Upper lobe of right lung (tissue), 1 donor: ENCODE results near the gene LINC00305. TPM values are rescaled to one million over a fixed set of nuclear protein-coding genes. Genes with fewer than 3 reads are reported as not detected.

Experiments used
- ATAC-seq: fragments of 200-7000 bp; cut with Tn5 transposase; one replicate; pipeline ENCODE4 v1.9.1; 2020; ENCODE audit warnings: mild to moderate bottlenecking, moderate library complexity
- DNase-seq: peaks from one replicate; pipeline ENCODE4 v3.0.0-alpha.2; 2020
- H3K27ac ChIP-seq: fragments of 200-600 bp; one replicate; pipeline ENCODE4 v1.8.0; 2022
- H3K27me3 ChIP-seq: fragments of 200-600 bp; one replicate; pipeline ENCODE4 v1.8.0; 2022; ENCODE audit warnings: mild to moderate bottlenecking
- H3K36me3 ChIP-seq: fragments of 200-600 bp; one replicate; pipeline ENCODE4 v1.8.0; 2022
- H3K4me1 ChIP-seq: fragments of 200-600 bp; one replicate; pipeline ENCODE4 v1.8.0; 2022
- H3K4me3 ChIP-seq: fragments of 200-600 bp; one replicate; pipeline ENCODE4 v1.8.0; 2022; ENCODE audit warnings: mild to moderate bottlenecking
- H3K9me3 ChIP-seq: fragments of 200-600 bp; one replicate; pipeline ENCODE4 v1.8.0; 2022
- intact Hi-C: fragments of 100-400 bp; cut with DNase I; formaldehyde crosslinking; loops from one replicate; pipeline ENCODE4 v1.11.0; 2022
- total RNA-seq: library from RNA; stranded (reverse); fragmentation: NEBNext Ultra II Directional; extraction: Animal tissue kit (Norgen Biotek cat#: 25700); gene quantifications from one replicate; pipeline ENCODE4 v1.2.1, GENCODE V29; 2021
- TF ChIP-seq, protein P1 (sequence below): fragments of 200-600 bp; IDR thresholded peaks from one replicate; pipeline ENCODE4 v1.8.0; 2022; ENCODE audit warnings: antibody characterized with exemption
- donor health status: DM: no; HTN: yes; CAD: no; lungs with severe emphysema.

The LINC00305 gene
- total RNA-seq, 1 donor from 2014 or later: not detected

DNA sequence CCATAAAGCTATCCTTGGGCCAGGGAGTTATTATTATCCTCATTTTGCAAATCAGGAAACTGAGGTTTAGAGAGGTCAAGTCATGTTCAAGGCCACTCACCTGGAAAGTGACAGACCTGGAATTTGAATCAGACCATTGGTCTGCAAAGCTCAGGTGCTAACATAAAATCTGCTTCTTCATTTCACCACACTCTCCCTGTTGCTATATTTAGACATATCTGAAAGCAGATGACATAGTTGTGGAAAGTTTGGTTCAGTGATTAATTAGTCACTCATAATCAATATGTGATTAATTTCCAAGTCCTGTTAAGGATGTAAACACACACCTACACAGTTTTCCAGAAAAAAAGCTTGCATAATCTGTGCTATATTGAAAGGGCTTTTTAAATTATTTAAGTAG, 57.4 kb downstream of the LINC00305 start:
- no peaks in the 10 kb centered on the region for H3K9me3 ChIP-seq
- H3K36me3 ChIP-seq: no peaks in the 10 kb centered on the region
- intact Hi-C loops: no loop called here
- DNase-seq (no peak), ATAC-seq (no peak)
- TF ChIP-seq, protein P1, sequence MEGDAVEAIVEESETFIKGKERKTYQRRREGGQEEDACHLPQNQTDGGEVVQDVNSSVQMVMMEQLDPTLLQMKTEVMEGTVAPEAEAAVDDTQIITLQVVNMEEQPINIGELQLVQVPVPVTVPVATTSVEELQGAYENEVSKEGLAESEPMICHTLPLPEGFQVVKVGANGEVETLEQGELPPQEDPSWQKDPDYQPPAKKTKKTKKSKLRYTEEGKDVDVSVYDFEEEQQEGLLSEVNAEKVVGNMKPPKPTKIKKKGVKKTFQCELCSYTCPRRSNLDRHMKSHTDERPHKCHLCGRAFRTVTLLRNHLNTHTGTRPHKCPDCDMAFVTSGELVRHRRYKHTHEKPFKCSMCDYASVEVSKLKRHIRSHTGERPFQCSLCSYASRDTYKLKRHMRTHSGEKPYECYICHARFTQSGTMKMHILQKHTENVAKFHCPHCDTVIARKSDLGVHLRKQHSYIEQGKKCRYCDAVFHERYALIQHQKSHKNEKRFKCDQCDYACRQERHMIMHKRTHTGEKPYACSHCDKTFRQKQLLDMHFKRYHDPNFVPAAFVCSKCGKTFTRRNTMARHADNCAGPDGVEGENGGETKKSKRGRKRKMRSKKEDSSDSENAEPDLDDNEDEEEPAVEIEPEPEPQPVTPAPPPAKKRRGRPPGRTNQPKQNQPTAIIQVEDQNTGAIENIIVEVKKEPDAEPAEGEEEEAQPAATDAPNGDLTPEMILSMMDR: no peak
- no peak overlapping the region for H3K27ac ChIP-seq
- no peaks in the 10 kb centered on the region for H3K27me3 ChIP-seq
- no peak overlapping the region for H3K4me3 ChIP-seq
- no peaks in the 10 kb centered on the region for H3K4me1 ChIP-seq

DNA sequence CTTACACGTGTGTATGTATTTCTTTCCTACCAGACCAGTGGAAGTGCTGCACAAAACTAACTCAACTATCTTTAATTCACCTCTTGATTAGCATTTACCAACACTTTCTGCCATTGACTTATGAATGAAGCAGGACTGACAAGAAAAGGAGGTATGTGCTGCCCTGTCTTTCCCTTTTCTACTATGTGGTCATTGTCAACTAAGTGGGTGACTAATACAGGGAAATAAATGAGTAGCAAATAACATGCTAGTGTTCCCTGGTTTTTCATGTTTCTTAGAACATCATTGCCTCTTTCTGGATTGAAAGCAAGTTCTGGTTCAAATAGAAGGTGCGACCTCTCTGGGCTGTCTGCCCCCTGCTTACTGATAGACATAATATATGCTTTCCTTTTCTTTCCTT, 58.0 kb downstream of the LINC00305 start:
- intact Hi-C loops: no loop called here

DNA sequence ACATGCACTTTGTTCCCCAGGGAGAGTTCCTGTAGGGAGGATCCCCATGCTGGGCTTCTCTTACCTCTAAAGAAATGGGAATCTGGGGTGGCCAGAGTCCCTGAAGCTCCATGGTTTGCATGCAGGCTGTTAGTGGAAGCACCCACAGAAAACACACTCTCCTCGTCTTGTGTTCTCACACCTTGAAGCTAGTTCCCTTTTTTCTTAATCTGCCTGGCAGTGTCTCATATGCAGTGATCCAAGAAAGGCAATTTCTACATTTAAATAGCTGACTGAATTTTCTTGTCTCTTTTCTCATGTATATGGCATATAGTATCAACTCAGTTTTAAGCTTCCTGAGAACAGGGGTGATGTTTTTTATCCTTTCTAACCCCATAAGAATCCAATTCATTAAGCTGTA, 65.0 kb downstream of the LINC00305 start:
- ATAC-seq: no peak

More for the DNA sequence above, 58.0 kb downstream of the LINC00305 start:
- H3K9me3 ChIP-seq: no peaks in the 10 kb centered on the region
- TF ChIP-seq, protein P1: no peak
- H3K27me3 ChIP-seq: no peaks in the 10 kb centered on the region
- H3K4me3 ChIP-seq: no peak overlapping the region
- DNase-seq (no peak), ATAC-seq (no peak)
- H3K4me1 ChIP-seq: no peaks in the 10 kb centered on the region
- no peak overlapping the region for H3K27ac ChIP-seq
- H3K36me3 ChIP-seq: no peaks in the 10 kb centered on the region

DNA sequence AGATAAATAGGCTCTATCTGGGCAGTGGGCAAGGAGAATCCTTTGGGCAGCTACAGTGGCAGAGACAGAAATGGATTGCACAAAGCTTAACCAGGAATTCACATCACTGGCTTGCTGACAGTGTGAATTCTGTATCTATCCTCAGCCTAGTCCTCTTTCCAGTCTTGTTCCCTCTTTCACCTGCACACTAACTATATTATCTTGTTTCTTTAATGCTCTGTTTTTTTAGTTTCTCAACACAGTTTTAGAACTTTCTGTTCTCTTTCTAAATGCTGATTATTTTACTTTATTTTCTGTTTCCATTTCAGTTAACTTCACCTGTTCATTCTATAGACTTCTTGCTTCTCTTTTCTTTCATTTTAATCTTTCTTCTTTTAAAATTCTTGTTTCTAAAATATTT, 66.4 kb downstream of the LINC00305 start:
- no peak for ATAC-seq
- no peak for DNase-seq
- TF ChIP-seq, protein P1: no peak
- no peak overlapping the region for H3K4me3 ChIP-seq
- intact Hi-C loops: no loop called here
- H3K36me3 ChIP-seq: no peaks in the 10 kb centered on the region
- H3K27me3 ChIP-seq: no peaks in the 10 kb centered on the region
- no peaks in the 10 kb centered on the region for H3K9me3 ChIP-seq
- no peak overlapping the region for H3K27ac ChIP-seq
- H3K4me1 ChIP-seq: no peaks in the 10 kb centered on the region

More for the DNA sequence above, 65.0 kb downstream of the LINC00305 start:
- DNase-seq: no peak
- intact Hi-C loops: no loop called here
- Histone ChIP-seq H3K36me3 (no peaks in the 10 kb centered on the region), H3K27me3 (no peaks in the 10 kb centered on the region), H3K4me3 (no peak overlapping the region), H3K4me1 (no peaks in the 10 kb centered on the region), H3K27ac (no peak overlapping the region), H3K9me3 (no peaks in the 10 kb centered on the region)
- TF ChIP-seq, protein P1: no peak

DNA sequence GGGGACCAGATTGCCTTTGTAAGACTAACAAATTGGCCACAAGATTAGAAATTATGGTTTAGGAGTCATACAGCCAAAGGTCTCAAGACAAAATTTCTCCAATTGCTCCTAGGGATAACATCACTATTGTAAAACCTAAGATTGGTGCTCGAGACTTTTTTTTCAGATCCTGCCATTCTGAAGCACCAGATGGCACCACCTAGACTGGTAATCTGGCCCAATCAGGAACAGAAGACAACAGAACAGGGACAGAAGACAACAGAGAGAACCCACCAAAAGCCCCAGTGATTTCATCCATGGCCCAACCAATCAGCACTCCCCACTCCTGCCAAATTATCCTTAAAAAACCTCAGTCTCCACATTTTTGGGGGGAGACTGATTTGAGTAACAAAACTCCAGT, 66.8 kb downstream of the LINC00305 start:
- DNase-seq: no peak
- Histone ChIP-seq H3K4me3 (no peak overlapping the region), H3K4me1 (no peaks in the 10 kb centered on the region), H3K36me3 (no peaks in the 10 kb centered on the region), H3K9me3 (no peaks in the 10 kb centered on the region), H3K27ac (no peak overlapping the region), H3K27me3 (no peaks in the 10 kb centered on the region)
- intact Hi-C loops: no loop called here
- no peak for ATAC-seq
- TF ChIP-seq, protein P1: no peak

DNA sequence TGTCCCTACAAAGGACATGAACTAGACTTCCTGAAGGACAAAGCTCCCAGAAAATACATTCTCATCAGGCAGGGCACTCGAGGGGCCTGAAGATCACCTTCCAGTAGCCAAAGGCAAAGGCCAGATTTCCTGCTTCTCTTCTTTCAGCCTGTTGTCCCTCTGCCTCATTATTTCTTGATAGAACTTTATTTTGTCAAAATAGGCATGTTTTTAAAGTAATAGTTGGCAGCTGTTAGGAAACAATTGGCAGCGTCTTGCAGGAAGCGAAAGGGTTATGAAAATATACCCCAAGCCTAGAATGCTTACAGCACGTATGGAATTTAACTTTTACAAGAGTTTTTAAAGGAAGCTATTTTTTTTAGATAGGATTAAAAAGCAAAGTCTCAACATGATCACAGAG, 74.9 kb downstream of the LINC00305 start:
- H3K36me3 ChIP-seq: no peaks in the 10 kb centered on the region
- TF ChIP-seq, protein P1: no peak
- H3K4me3 ChIP-seq: no peak overlapping the region
- no peak overlapping the region for H3K27ac ChIP-seq
- DNase-seq (no peak), ATAC-seq (no peak)
- H3K27me3 ChIP-seq: no peaks in the 10 kb centered on the region
- no peaks in the 10 kb centered on the region for H3K4me1 ChIP-seq
- H3K9me3 ChIP-seq: no peaks in the 10 kb centered on the region
- intact Hi-C loops: no loop called here
